A673 (cell line): ENCODE data around the gene TEKTIP1.

Source experiments
- EZH2 ChIP-seq: fragments of 200-600 bp; sonication (generic); IDR thresholded peaks from 2 replicates; pipeline ENCODE4 v1.6.1; 2017; ENCODE audit warnings: borderline replicate concordance, low read depth, mild to moderate bottlenecking, mixed read lengths, antibody characterized with exemption, low read length; ENCODE audit not compliant: poor library complexity, severe bottlenecking
- TF ChIP-seq, protein P1 (sequence below): fragments of 300-800, 200-600 bp; sonication (generic); conservative IDR thresholded peaks from 2 replicates; pipeline ENCODE4 v1.5.1; 2017; ENCODE audit warnings: low read depth, mild to moderate bottlenecking, antibody characterized with exemption, low read length, moderate library complexity, mixed read lengths

DNA sequence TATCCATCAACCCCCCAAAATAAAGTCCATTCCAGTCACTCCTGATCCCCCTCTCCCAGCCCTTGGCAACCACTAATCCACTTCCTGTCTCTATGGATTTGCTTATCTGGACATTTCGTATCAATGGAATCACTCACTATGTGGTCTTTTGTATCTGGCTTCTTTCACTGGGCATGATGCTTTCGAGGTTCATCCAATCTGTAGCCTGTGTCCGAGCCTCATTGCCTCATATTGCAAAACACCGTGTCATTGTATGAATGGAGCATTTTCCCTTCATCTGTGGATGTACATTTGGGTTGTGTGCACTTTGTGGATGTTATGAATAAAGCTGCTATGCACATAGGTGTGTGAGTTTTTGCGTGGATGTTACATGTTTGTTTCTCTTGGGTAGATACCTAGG, 34.2 kb upstream of the TEKTIP1 start:
- TF ChIP-seq, protein P1, sequence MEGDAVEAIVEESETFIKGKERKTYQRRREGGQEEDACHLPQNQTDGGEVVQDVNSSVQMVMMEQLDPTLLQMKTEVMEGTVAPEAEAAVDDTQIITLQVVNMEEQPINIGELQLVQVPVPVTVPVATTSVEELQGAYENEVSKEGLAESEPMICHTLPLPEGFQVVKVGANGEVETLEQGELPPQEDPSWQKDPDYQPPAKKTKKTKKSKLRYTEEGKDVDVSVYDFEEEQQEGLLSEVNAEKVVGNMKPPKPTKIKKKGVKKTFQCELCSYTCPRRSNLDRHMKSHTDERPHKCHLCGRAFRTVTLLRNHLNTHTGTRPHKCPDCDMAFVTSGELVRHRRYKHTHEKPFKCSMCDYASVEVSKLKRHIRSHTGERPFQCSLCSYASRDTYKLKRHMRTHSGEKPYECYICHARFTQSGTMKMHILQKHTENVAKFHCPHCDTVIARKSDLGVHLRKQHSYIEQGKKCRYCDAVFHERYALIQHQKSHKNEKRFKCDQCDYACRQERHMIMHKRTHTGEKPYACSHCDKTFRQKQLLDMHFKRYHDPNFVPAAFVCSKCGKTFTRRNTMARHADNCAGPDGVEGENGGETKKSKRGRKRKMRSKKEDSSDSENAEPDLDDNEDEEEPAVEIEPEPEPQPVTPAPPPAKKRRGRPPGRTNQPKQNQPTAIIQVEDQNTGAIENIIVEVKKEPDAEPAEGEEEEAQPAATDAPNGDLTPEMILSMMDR = no peak
- no peak for TF ChIP-seq EZH2
